Loucy (cell line): ENCODE data around the gene ZDHHC16.

Experiments
- H2AFZ ChIP-seq: fragments of 200-600 bp; sonication (generic); 2 replicates; pipeline ENCODE4 v1.6.0; 2016; ENCODE audit warnings: antibody characterized with exemption, mild to moderate bottlenecking, low read length, moderate library complexity
- H3F3A ChIP-seq: fragments of 200-600 bp; 2 replicates; pipeline ENCODE4 v1.6.0; 2016; ENCODE audit warnings: antibody characterized with exemption, low read depth, mild to moderate bottlenecking
- H3K27me3 ChIP-seq: fragments of 200-600 bp; sonication (generic); 2 replicates; pipeline ENCODE4 v1.6.1; 2014; ENCODE audit warnings: low read length, mild to moderate bottlenecking; ENCODE audit not compliant: insufficient read depth, poor library complexity, severe bottlenecking
- H3K36me3 ChIP-seq: fragments of 200-600 bp; sonication (generic); 2 replicates; pipeline ENCODE4 v1.6.1; 2016; ENCODE audit warnings: low read length; ENCODE audit not compliant: insufficient read depth
- H3K4me1 ChIP-seq: fragments of 200-600 bp; sonication (generic); 2 replicates; pipeline ENCODE4 v1.5.1; 2014; ENCODE audit warnings: low read length, mild to moderate bottlenecking; ENCODE audit not compliant: insufficient read depth, poor library complexity, severe bottlenecking
- H3K4me2 ChIP-seq: fragments of 200-600 bp; sonication (generic); 2 replicates; pipeline ENCODE4 v1.6.0; 2014; ENCODE audit warnings: antibody characterized with exemption, low read length, low read depth, mild to moderate bottlenecking; ENCODE audit not compliant: poor library complexity, severe bottlenecking
- H3K4me3 ChIP-seq: fragments of 200-600 bp; sonication (generic); 2 replicates; pipeline ENCODE4 v1.5.1; 2014; ENCODE audit warnings: low read length, mild to moderate bottlenecking, mixed read lengths; ENCODE audit not compliant: poor library complexity, severe bottlenecking
- H3K79me2 ChIP-seq: fragments of 200-600 bp; sonication (generic); 2 replicates; pipeline ENCODE4 v1.6.1; 2014; ENCODE audit warnings: low read length; ENCODE audit not compliant: insufficient read depth
- H3K9ac ChIP-seq: fragments of 200-600 bp; sonication (generic); 2 replicates; pipeline ENCODE4 v1.6.0; 2014; ENCODE audit warnings: mild to moderate bottlenecking, low read depth, low read length, moderate library complexity; ENCODE audit not compliant: poor library complexity, severe bottlenecking
- H3K9me2 ChIP-seq: fragments of 200-600 bp; sonication (generic); replicated peaks from 2 replicates; pipeline ENCODE4 v1.6.1; 2016; ENCODE audit warnings: low read depth, low read length, mixed read lengths
- H3K9me3 ChIP-seq: fragments of 200-600 bp; sonication (generic); 2 replicates; pipeline ENCODE4 v1.6.1; 2014; ENCODE audit warnings: mild to moderate bottlenecking, antibody characterized with exemption, low read length, low read depth; ENCODE audit not compliant: insufficient read depth
- H4K20me1 ChIP-seq: fragments of 200-600 bp; sonication (generic); 2 replicates; pipeline ENCODE4 v1.6.0; 2014; ENCODE audit warnings: antibody characterized with exemption, low read length, mild to moderate bottlenecking; ENCODE audit not compliant: insufficient read depth, poor library complexity, severe bottlenecking
- EZH2phosphoT487 ChIP-seq: fragments of 200-600 bp; IDR thresholded peaks from 2 replicates; pipeline ENCODE4 v1.6.1; 2018; ENCODE audit warnings: antibody characterized with exemption, mild to moderate bottlenecking, moderate library complexity, borderline replicate concordance
- TF ChIP-seq, protein P1 (sequence below): fragments of 200-600 bp; sonication (generic); conservative IDR thresholded peaks from 2 replicates; pipeline ENCODE4 v1.5.1; 2014; ENCODE audit warnings: mild to moderate bottlenecking, antibody characterized with exemption, low read length

ZDHHC16 gene

DNA sequence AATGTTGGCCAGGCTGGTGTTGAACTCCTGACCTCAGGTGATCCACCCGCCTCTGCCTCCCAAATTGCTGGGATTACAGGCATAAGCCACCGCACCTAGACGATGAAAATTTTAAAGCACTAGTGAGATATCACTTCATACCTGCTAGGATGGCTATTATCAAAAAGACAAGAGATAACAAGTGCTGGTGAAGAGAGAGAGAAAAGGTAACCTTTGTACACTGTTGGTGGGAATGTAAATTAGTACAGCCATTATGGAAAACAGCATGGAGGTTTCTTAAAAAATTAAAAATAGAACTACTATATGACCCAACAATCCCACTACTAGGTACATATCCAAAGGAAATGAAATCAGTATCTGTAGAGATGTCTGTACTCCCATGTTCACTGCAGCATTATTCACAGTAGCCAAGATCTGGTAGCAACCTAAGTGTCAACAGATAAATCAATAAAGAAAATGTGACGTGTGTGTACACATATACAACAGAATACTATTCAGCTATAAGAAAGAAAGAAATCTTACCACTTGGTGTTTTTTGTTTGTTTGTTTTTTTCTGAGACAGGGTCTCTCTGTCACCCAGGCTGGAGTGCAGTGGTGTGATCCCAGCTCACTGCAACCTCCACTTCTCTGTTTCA lies 39.8 kb downstream of the ZDHHC16 start:
- Histone ChIP-seq H3K4me2 (no peak overlapping the region), H3K9me2 (no peaks in the 10 kb centered on the region), H3K79me2 (peaks cover 55% of the 10 kb centered on the region), H3F3A (no peaks in the 10 kb centered on the region), H3K27me3 (no peaks in the 10 kb centered on the region), H2AFZ (no peak overlapping the region), H3K36me3 (peaks cover 30% of the 10 kb centered on the region; the same call in 1 of the 2 replicates), H3K9ac (no peak overlapping the region), H3K9me3 (no peaks in the 10 kb centered on the region), H3K4me1 (peaks cover 5% of the 10 kb centered on the region), H4K20me1 (peaks cover 24% of the 10 kb centered on the region), H3K4me3 (no peak overlapping the region)
- TF ChIP-seq EZH2phosphoT487 = no peak
- TF ChIP-seq, protein P1, sequence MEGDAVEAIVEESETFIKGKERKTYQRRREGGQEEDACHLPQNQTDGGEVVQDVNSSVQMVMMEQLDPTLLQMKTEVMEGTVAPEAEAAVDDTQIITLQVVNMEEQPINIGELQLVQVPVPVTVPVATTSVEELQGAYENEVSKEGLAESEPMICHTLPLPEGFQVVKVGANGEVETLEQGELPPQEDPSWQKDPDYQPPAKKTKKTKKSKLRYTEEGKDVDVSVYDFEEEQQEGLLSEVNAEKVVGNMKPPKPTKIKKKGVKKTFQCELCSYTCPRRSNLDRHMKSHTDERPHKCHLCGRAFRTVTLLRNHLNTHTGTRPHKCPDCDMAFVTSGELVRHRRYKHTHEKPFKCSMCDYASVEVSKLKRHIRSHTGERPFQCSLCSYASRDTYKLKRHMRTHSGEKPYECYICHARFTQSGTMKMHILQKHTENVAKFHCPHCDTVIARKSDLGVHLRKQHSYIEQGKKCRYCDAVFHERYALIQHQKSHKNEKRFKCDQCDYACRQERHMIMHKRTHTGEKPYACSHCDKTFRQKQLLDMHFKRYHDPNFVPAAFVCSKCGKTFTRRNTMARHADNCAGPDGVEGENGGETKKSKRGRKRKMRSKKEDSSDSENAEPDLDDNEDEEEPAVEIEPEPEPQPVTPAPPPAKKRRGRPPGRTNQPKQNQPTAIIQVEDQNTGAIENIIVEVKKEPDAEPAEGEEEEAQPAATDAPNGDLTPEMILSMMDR = no peak

DNA sequence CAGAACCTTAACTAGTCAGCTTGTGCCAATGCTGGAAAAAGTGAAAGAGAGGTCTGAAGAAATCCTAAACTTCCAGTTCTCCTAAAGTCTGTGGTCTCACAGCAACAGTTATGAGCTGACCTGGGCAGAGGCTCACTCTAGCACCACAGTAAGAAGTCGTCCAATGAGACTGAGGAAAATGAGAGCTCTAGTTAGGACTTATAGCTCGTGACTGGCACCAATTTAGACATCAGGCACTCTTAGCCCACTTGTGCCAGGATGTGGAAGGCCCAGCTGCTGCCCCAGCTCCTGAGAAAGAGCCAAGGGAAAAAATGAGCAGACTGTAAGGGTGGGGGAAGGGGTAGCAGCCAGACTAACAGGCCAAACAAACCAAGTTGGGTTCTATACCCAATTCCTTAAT lies 44.6 kb downstream of the ZDHHC16 start:
- no peak for TF ChIP-seq EZH2phosphoT487
- TF ChIP-seq, protein P1 = no peak
- no peak overlapping the region for H2AFZ ChIP-seq
- H3K79me2 ChIP-seq = peaks cover 89% of the 10 kb centered on the region
- H3K9ac ChIP-seq = peak overlapping the region; percentile 3
- 0 out of 2 replicates have a peak, but pooled peaks cover 4% of the 10 kb centered on the region for H3K36me3 ChIP-seq
- H3K4me2 ChIP-seq = peak overlapping the region; percentile 42
- no peaks in the 10 kb centered on the region for H3F3A ChIP-seq
- H3K27me3 ChIP-seq = no peaks in the 10 kb centered on the region
- no peaks in the 10 kb centered on the region for H3K9me3 ChIP-seq
- peaks cover 26% of the 10 kb centered on the region for H3K4me1 ChIP-seq
- H3K9me2 ChIP-seq = no peaks in the 10 kb centered on the region
- no peak overlapping the region for H3K4me3 ChIP-seq
- peaks cover 49% of the 10 kb centered on the region for H4K20me1 ChIP-seq

DNA sequence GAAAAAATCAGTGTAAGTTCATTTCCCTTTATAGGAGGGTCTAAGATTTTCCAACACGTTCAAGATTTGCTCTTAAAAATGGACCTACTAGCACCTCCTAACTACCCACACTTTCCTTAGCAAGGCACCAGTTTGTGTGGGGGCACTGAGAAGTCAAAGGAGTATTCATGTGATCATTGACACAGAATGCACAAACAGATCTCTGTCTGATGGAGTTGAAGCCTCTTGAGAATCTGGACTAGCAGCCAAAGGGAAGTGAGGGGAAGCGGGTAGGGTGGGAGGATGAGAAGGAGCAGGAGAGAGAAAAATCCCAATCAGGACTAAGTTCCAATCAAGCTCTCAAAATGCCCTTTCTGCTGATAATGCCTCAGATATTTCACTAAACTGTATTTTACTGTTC lies 48.2 kb downstream of the ZDHHC16 start:
- TF ChIP-seq EZH2phosphoT487 = no peak
- TF ChIP-seq, protein P1 = no peak
- no peaks in the 10 kb centered on the region for H3K9me3 ChIP-seq
- no peak overlapping the region for H3K9ac ChIP-seq
- H3K36me3 ChIP-seq = no peaks in the 10 kb centered on the region
- H3F3A ChIP-seq = no peaks in the 10 kb centered on the region
- H3K9me2 ChIP-seq = no peaks in the 10 kb centered on the region
- H3K4me2 ChIP-seq = peak overlapping the region; percentile 86
- H3K79me2 ChIP-seq = peaks cover 86% of the 10 kb centered on the region
- H2AFZ ChIP-seq = no peak overlapping the region
- peaks cover 59% of the 10 kb centered on the region for H4K20me1 ChIP-seq
- no peaks in the 10 kb centered on the region for H3K27me3 ChIP-seq
- peak overlapping the region; percentile 90 for H3K4me3 ChIP-seq
- H3K4me1 ChIP-seq = peaks cover 46% of the 10 kb centered on the region
